MM.1S (cell line): ENCODE results near the gene RGS4.

Source experiments
- DNase-seq: peaks from one replicate; pipeline ENCODE4 v3.0.0-alpha.2; 2015
- H2AFZ ChIP-seq: fragments of 300-600 bp; sonication (generic); 2 replicates; pipeline ENCODE4 v1.6.0; 2016; ENCODE audit warnings: antibody characterized with exemption, low read length
- H3F3A ChIP-seq: fragments of 300-600 bp; sonication (generic); 2 replicates; pipeline ENCODE4 v1.6.1; 2016; ENCODE audit warnings: mild to moderate bottlenecking, antibody characterized with exemption, low read length, moderate library complexity, mixed read lengths; ENCODE audit not compliant: insufficient read depth
- H3K27ac ChIP-seq: fragments of 300-600 bp; sonication (generic); 2 replicates; pipeline ENCODE4 v1.5.1; 2016; ENCODE audit warnings: mild to moderate bottlenecking, low read length
- H3K27me3 ChIP-seq: fragments of 300-600 bp; sonication (generic); replicated peaks from 2 replicates; pipeline ENCODE4 v1.6.0; 2016; ENCODE audit warnings: low read length; ENCODE audit not compliant: insufficient read depth
- H3K36me3 ChIP-seq: fragments of 300-600 bp; sonication (generic); replicated peaks from 2 replicates; pipeline ENCODE4 v1.6.1; 2016; ENCODE audit warnings: mild to moderate bottlenecking, low read length, mixed read lengths; ENCODE audit not compliant: insufficient read depth
- H3K4me1 ChIP-seq: fragments of 300-600 bp; sonication (generic); 2 replicates; pipeline ENCODE4 v1.6.1; 2016; ENCODE audit warnings: low read length, mixed read lengths
- H3K4me2 ChIP-seq: fragments of 300-600 bp; sonication (generic); 2 replicates; pipeline ENCODE4 v1.6.0; 2016; ENCODE audit warnings: low read depth, low read length
- H3K4me3 ChIP-seq: fragments of 300-600 bp; sonication (generic); 2 replicates; pipeline ENCODE4 v1.5.1; 2016; ENCODE audit warnings: low read length, mixed read lengths
- H3K79me2 ChIP-seq: fragments of 300-600 bp; sonication (generic); 2 replicates; pipeline ENCODE4 v1.6.1; 2016; ENCODE audit warnings: mixed run types, low read length, mixed read lengths
- H3K9ac ChIP-seq: fragments of 300-600 bp; sonication (generic); 2 replicates; pipeline ENCODE4 v1.6.1; 2016; ENCODE audit warnings: low read length, mixed read lengths
- H3K9me2 ChIP-seq: fragments of 300-600 bp; sonication (generic); replicated peaks from 2 replicates; pipeline ENCODE4 v1.6.1; 2016; ENCODE audit warnings: mild to moderate bottlenecking, low read length, mixed read lengths; ENCODE audit not compliant: insufficient read depth
- H3K9me3 ChIP-seq: fragments of 300-600 bp; sonication (generic); replicated peaks from 2 replicates; pipeline ENCODE4 v1.6.1; 2016; ENCODE audit warnings: mild to moderate bottlenecking, low read length, mixed read lengths; ENCODE audit not compliant: insufficient read depth
- H4K20me1 ChIP-seq: fragments of 300-600 bp; sonication (generic); 2 replicates; pipeline ENCODE4 v1.6.1; 2016; ENCODE audit warnings: mild to moderate bottlenecking, low read length, moderate library complexity, mixed read lengths; ENCODE audit not compliant: insufficient read depth
- CTCF ChIP-seq: fragments of 300-600 bp; sonication (generic); IDR thresholded peaks from 2 replicates; pipeline ENCODE4 v1.5.1; 2016; ENCODE audit warnings: antibody characterized with exemption, low read length, mixed read lengths
- EZH2 ChIP-seq: fragments of 300-600 bp; sonication (generic); optimal IDR thresholded peaks from 2 replicates; pipeline ENCODE3; 2017; ENCODE audit warnings: low read depth, mild to moderate bottlenecking, antibody characterized with exemption, low read length, mixed read lengths
- EZH2phosphoT487 ChIP-seq: fragments of 300-600 bp; sonication (generic); IDR thresholded peaks from 2 replicates; pipeline ENCODE4 v1.6.1; 2018; ENCODE audit warnings: antibody characterized with exemption, low read length

The RGS4 gene

GRCh38 chr1:163055531-163055930 is 13.6 kb upstream of the RGS4 start:
- no peak for DNase-seq
- H3K27ac ChIP-seq: no peak overlapping the region
- no peaks in the 10 kb centered on the region for H3F3A ChIP-seq
- H3K9me2 ChIP-seq: no peaks in the 10 kb centered on the region
- H2AFZ ChIP-seq: no peak overlapping the region
- TF ChIP-seq EZH2phosphoT487: no peak
- no peak for TF ChIP-seq CTCF
- TF ChIP-seq EZH2: no peak
- H3K9ac ChIP-seq: no peak overlapping the region
- no peaks in the 10 kb centered on the region for H3K36me3 ChIP-seq
- H3K9me3 ChIP-seq: no peaks in the 10 kb centered on the region
- no peaks in the 10 kb centered on the region for H4K20me1 ChIP-seq
- H3K79me2 ChIP-seq: no peaks in the 10 kb centered on the region
- no peak overlapping the region for H3K4me3 ChIP-seq
- H3K4me1 ChIP-seq: no peaks in the 10 kb centered on the region
- H3K27me3 ChIP-seq: no peaks in the 10 kb centered on the region
- H3K4me2 ChIP-seq: no peak overlapping the region

- TF ChIP-seq CTCF (no peak), EZH2 (no peak), EZH2phosphoT487 (no peak)
- Histone ChIP-seq H3K79me2 (no peaks in the 10 kb centered on the region), H3K9me3 (no peaks in the 10 kb centered on the region), H2AFZ (no peak overlapping the region), H3K4me1 (no peaks in the 10 kb centered on the region), H3K9ac (no peak overlapping the region), H3K27ac (no peak overlapping the region), H3F3A (no peaks in the 10 kb centered on the region), H3K36me3 (no peaks in the 10 kb centered on the region), H3K4me3 (no peak overlapping the region), H3K27me3 (no peaks in the 10 kb centered on the region), H3K4me2 (no peak overlapping the region), H4K20me1 (no peaks in the 10 kb centered on the region), H3K9me2 (no peaks in the 10 kb centered on the region)
- no peak for DNase-seq
Observed at GRCh38 chr1:163056831-163057230, 12.3 kb upstream of the RGS4 start.

GRCh38 chr1:163060343-163061007 is 8.7 kb upstream of the RGS4 start:
- TF ChIP-seq CTCF (no peak), EZH2phosphoT487 (no peak), EZH2 (no peak)
- no peak for DNase-seq

More at GRCh38 chr1:163060343-163061007, 8.7 kb upstream of the RGS4 start:
- Histone ChIP-seq H2AFZ (no peak overlapping the region), H3K4me3 (no peak overlapping the region), H4K20me1 (no peaks in the 10 kb centered on the region), H3K27me3 (no peaks in the 10 kb centered on the region), H3K27ac (no peak overlapping the region), H3F3A (no peaks in the 10 kb centered on the region), H3K9ac (no peak overlapping the region), H3K36me3 (no peaks in the 10 kb centered on the region), H3K9me3 (no peaks in the 10 kb centered on the region), H3K4me1 (no peaks in the 10 kb centered on the region), H3K79me2 (no peaks in the 10 kb centered on the region), H3K4me2 (no peak overlapping the region), H3K9me2 (no peaks in the 10 kb centered on the region)
